Neural cell (in vitro differentiated cells): ENCODE measurements around the gene PYDC1.

Experiments
- EP300 ChIP-seq: fragments of 450-650 bp; conservative IDR thresholded peaks from 2 replicates; pipeline ENCODE4 v1.6.1; 2014; ENCODE audit warnings: antibody characterized with exemption, mild to moderate bottlenecking, moderate library complexity; ENCODE audit not compliant: poor library complexity, severe bottlenecking
- EZH2 ChIP-seq: fragments of 200-600, 300-800 bp; shearing (Covaris generic), sonication (generic); IDR thresholded peaks from 2 replicates; pipeline ENCODE4 v1.6.1; 2014; ENCODE audit warnings: antibody characterized with exemption, low read length, borderline replicate concordance, mild to moderate bottlenecking; ENCODE audit not compliant: insufficient read depth, poor library complexity, severe bottlenecking
- MXI1 ChIP-seq: fragments of 450-650 bp; conservative IDR thresholded peaks from 2 replicates; pipeline ENCODE4 v1.6.1; 2014; ENCODE audit warnings: antibody characterized with exemption, mild to moderate bottlenecking; ENCODE audit not compliant: poor library complexity, severe bottlenecking
- POLR2AphosphoS5 ChIP-seq: IDR thresholded peaks from 2 replicates; pipeline ENCODE4 v1.6.1; 2012
- TF ChIP-seq, protein P1 (sequence below): fragments of 450-650 bp; IDR thresholded peaks from 2 replicates; pipeline ENCODE4 v1.5.1; 2014; ENCODE audit warnings: antibody characterized with exemption, mild to moderate bottlenecking, moderate library complexity; ENCODE audit not compliant: poor library complexity, severe bottlenecking
- TF ChIP-seq, protein P2 (sequence below): IDR thresholded peaks from 2 replicates; pipeline ENCODE4 v1.6.1; 2012; ENCODE audit warnings: borderline replicate concordance

DNA sequence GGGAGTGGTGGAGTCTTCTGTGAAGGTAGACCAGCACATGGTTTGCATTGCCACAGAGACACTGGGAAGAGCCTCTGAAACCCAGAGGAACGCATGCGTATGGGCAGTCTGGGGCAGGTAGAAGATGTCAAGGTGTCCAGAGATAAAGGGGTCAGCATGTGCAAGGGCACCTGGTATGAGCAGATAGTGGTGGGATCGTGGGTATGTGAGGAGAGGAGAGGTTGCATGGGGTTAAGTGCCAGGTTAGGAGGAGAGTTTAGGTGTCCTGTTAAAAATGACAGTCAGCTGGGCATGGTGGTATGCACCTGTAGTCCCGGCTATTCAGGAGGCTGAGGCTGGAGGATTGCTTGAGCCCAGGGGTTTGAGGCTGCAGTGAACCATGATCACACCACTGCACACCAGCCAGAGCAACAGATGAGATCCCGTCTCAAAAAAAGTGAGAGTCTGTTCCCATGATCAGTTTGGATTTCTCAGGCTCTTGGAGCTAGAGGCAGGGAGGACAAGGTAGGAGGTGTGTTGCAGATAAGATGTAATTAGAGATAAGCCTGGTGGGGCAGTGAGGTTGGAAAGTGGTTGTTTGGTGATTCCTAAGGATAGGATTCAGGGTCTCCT is 17.4 kb downstream of the PYDC1 start:
- TF ChIP-seq, protein P1, sequence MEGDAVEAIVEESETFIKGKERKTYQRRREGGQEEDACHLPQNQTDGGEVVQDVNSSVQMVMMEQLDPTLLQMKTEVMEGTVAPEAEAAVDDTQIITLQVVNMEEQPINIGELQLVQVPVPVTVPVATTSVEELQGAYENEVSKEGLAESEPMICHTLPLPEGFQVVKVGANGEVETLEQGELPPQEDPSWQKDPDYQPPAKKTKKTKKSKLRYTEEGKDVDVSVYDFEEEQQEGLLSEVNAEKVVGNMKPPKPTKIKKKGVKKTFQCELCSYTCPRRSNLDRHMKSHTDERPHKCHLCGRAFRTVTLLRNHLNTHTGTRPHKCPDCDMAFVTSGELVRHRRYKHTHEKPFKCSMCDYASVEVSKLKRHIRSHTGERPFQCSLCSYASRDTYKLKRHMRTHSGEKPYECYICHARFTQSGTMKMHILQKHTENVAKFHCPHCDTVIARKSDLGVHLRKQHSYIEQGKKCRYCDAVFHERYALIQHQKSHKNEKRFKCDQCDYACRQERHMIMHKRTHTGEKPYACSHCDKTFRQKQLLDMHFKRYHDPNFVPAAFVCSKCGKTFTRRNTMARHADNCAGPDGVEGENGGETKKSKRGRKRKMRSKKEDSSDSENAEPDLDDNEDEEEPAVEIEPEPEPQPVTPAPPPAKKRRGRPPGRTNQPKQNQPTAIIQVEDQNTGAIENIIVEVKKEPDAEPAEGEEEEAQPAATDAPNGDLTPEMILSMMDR, result no peak
- TF ChIP-seq EZH2, result no peak
- TF ChIP-seq POLR2AphosphoS5, result no peak
- TF ChIP-seq EP300, result no peak
- TF ChIP-seq, protein P2, sequence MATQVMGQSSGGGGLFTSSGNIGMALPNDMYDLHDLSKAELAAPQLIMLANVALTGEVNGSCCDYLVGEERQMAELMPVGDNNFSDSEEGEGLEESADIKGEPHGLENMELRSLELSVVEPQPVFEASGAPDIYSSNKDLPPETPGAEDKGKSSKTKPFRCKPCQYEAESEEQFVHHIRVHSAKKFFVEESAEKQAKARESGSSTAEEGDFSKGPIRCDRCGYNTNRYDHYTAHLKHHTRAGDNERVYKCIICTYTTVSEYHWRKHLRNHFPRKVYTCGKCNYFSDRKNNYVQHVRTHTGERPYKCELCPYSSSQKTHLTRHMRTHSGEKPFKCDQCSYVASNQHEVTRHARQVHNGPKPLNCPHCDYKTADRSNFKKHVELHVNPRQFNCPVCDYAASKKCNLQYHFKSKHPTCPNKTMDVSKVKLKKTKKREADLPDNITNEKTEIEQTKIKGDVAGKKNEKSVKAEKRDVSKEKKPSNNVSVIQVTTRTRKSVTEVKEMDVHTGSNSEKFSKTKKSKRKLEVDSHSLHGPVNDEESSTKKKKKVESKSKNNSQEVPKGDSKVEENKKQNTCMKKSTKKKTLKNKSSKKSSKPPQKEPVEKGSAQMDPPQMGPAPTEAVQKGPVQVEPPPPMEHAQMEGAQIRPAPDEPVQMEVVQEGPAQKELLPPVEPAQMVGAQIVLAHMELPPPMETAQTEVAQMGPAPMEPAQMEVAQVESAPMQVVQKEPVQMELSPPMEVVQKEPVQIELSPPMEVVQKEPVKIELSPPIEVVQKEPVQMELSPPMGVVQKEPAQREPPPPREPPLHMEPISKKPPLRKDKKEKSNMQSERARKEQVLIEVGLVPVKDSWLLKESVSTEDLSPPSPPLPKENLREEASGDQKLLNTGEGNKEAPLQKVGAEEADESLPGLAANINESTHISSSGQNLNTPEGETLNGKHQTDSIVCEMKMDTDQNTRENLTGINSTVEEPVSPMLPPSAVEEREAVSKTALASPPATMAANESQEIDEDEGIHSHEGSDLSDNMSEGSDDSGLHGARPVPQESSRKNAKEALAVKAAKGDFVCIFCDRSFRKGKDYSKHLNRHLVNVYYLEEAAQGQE, result no peak
- no peak for TF ChIP-seq MXI1
